Gastrocnemius medialis (tissue), 4 donors: ENCODE measurements around the gene TOB1.

Source experiments
- CTCF ChIP-seq, 5 experiments: fragments of 450-650 bp in 3 of 5; fragments of 200-600 bp in 2 of 5; sonication (generic) in 2 of 5; IDR thresholded peaks in 4 of 5; conservative IDR thresholded peaks in 1 of 5; 1 replicate in 4 of 5; 2 replicates in 1 of 5; pipeline ENCODE4 v1.5.1; 2016 to 2019; ENCODE audit warnings: antibody characterized with exemption in 5 of 5, mild to moderate bottlenecking in 3 of 5, moderate library complexity in 3 of 5
- POLR2A ChIP-seq, 2 donors: fragments of 450-650 bp; IDR thresholded peaks; one replicate each; pipeline ENCODE4 v1.6.1; 2017; ENCODE audit warnings: antibody characterized with exemption in 2 of 2, mild to moderate bottlenecking in 2 of 2, moderate library complexity in 2 of 2

DNA sequence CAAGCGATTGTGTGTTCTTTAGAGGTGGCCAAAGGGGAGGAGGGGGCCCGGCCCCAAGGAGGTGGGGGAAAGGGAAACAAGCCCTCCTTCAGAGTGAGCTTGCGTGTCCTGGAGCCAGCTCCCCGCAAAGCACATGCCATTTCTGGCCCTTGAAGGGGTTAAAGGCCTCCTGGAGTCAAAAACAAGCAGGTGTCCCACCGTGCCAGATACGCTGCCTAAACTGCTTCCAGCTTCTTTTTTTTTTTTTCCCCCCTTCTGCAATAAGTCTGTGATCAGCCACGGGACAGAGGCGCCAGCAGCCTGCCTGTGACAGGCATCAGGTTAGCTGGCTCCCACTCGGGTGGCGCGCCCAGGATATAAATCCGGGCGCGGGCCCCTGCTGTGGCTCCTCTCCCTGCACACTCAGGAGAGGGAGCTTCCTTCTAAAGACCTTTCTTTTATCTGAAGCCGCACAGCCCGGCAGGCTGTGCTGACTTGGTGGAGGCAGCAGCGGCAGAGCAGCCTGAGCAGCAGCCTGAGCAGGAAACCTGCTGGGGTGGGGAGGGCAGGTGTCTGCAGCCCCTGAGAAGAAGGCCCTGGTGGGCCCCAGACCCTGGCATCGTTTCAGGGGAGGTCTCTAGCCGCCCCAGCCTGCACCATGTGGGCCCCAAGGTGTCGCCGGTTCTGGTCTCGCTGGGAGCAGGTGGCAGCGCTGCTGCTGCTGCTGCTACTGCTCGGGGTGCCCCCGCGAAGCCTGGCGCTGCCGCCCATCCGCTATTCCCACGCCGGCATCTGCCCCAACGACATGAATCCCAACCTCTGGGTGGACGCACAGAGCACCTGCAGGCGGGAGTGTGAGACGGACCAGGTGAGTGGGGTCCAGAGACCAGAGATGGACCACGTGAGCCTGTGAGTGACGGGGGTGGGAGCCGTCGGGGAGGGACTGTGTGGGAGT lies 30.6 kb downstream of the TOB1 start, which contains the start of gene WFIKKN2:
- TF ChIP-seq CTCF (IDR thresholded peaks at IDR 0.05 in 4 of 5, conservative IDR thresholded peaks at IDR 0.05 in 1 of 5): no peak
- TF ChIP-seq POLR2A (IDR thresholded peaks at IDR 0.05): no peak
